Measurements from ENCODE around the gene RAB29.

The RAB29 gene

GRCh38 chr1:205792961-205793673 is 17.8 kb upstream of the RAB29 start:
- no peak for TF ChIP-seq CTCF (IDR thresholded peaks at IDR 0.05; ENCODE audit: insufficient read depth, low read length, poor library complexity, severe bottlenecking)
- Histone ChIP-seq H3K27me3 (replicated peaks; ENCODE audit: control insufficient read depth, insufficient read depth, low read length) (no peaks in the 10 kb centered on the region), H3K36me3 (ENCODE audit: control insufficient read depth, insufficient read depth, low read length) (no peaks in the 10 kb centered on the region), H3K4me3 (replicated peaks; ENCODE audit: low read depth, low read length) (no peak overlapping the region)
- DNase-seq (ENCODE audit: extremely low read depth, insufficient read length) = no peak

GRCh38 chr1:205792481-205792881 is 17.2 kb upstream of the RAB29 start:
- no peak for TF ChIP-seq CTCF (IDR thresholded peaks at IDR 0.05; ENCODE audit: insufficient read depth, low read length, poor library complexity, severe bottlenecking)
- DNase-seq (ENCODE audit: extremely low read depth, insufficient read length) = peak; percentile 41
- no peak overlapping the region for H3K4me3 ChIP-seq (replicated peaks; ENCODE audit: low read depth, low read length)
- no peaks in the 10 kb centered on the region for H3K36me3 ChIP-seq (ENCODE audit: control insufficient read depth, insufficient read depth, low read length)
- no peaks in the 10 kb centered on the region for H3K27me3 ChIP-seq (replicated peaks; ENCODE audit: control insufficient read depth, insufficient read depth, low read length)

- H3K36me3 ChIP-seq (ENCODE audit: control insufficient read depth, insufficient read depth, low read length) = no peaks in the 10 kb centered on the region
- no peaks in the 10 kb centered on the region for H3K27me3 ChIP-seq (replicated peaks; ENCODE audit: control insufficient read depth, insufficient read depth, low read length)
- no peak overlapping the region for H3K4me3 ChIP-seq (replicated peaks; ENCODE audit: low read depth, low read length)
- peak; percentile 88 for TF ChIP-seq CTCF (IDR thresholded peaks at IDR 0.05; ENCODE audit: insufficient read depth, low read length, poor library complexity, severe bottlenecking)
- DNase-seq (ENCODE audit: extremely low read depth, insufficient read length) = no peak
Measured at GRCh38 chr1:205791568-205792180, 16.4 kb upstream of the RAB29 start.

- no peaks in the 10 kb centered on the region for H3K36me3 ChIP-seq (ENCODE audit: control insufficient read depth, insufficient read depth, low read length)
- no peak for TF ChIP-seq CTCF (IDR thresholded peaks at IDR 0.05; ENCODE audit: insufficient read depth, low read length, poor library complexity, severe bottlenecking)
- no peak for DNase-seq (ENCODE audit: extremely low read depth, insufficient read length)
- H3K27me3 ChIP-seq (replicated peaks; ENCODE audit: control insufficient read depth, insufficient read depth, low read length) = no peaks in the 10 kb centered on the region; the same call in 1 of the 2 replicates
- no peak overlapping the region for H3K4me3 ChIP-seq (replicated peaks; ENCODE audit: low read depth, low read length)
Measured at GRCh38 chr1:205787287-205787916, 12.1 kb upstream of the RAB29 start.

- no peaks in the 10 kb centered on the region; the same call in 1 of the 2 replicates for H3K27me3 ChIP-seq (replicated peaks; ENCODE audit: control insufficient read depth, insufficient read depth, low read length)
- no peak overlapping the region for H3K4me3 ChIP-seq (replicated peaks; ENCODE audit: low read depth, low read length)
- no peak for TF ChIP-seq CTCF (IDR thresholded peaks at IDR 0.05; ENCODE audit: insufficient read depth, low read length, poor library complexity, severe bottlenecking)
- no peak for DNase-seq (ENCODE audit: extremely low read depth, insufficient read length)
- H3K36me3 ChIP-seq (ENCODE audit: control insufficient read depth, insufficient read depth, low read length) = no peaks in the 10 kb centered on the region
Measured at GRCh38 chr1:205786601-205787000, 11.3 kb upstream of the RAB29 start.
